Liver (tissue), 9 donors: ENCODE measurements around the gene ACYP2. TPM values are rescaled to one million over a fixed set of nuclear protein-coding genes. Genes with fewer than 3 reads are reported as not detected.

ENCODE experiments used
- DNase-seq: peaks from one replicate; pipeline ENCODE4 v3.0.0-alpha.2; 2017; ENCODE audit warnings: low spot score
- H3K27ac ChIP-seq, 2 donors: one replicate each; pipeline ENCODE4 v1.7.0; 2013; ENCODE audit warnings: inconsistent platforms in 2 of 2, low read length in 2 of 2, control low read depth in 1 of 2, low read depth in 1 of 2, mild to moderate bottlenecking in 1 of 2
- H3K27me3 ChIP-seq, 4 donors: one replicate each; pipeline versions ENCODE4 v1.6.1 to v1.7.0; 2013; ENCODE audit warnings: low read length in 3 of 4, inconsistent platforms in 1 of 4, mild to moderate bottlenecking in 1 of 4, moderate library complexity in 1 of 4; ENCODE audit not compliant: control insufficient read depth in 4 of 4, insufficient read depth in 4 of 4
- H3K36me3 ChIP-seq, 4 donors: one replicate each; pipeline versions ENCODE4 v1.6.1 to v1.7.0; 2013; ENCODE audit warnings: low read length in 3 of 4, mild to moderate bottlenecking in 3 of 4, low read depth in 1 of 4, moderate library complexity in 1 of 4; ENCODE audit not compliant: control insufficient read depth in 4 of 4, insufficient read depth in 3 of 4
- H3K4me1 ChIP-seq, 4 donors: one replicate each; pipeline versions ENCODE4 v1.6.1 to v1.7.0; 2013; ENCODE audit warnings: low read length in 3 of 4, mild to moderate bottlenecking in 3 of 4, moderate library complexity in 1 of 4; ENCODE audit not compliant: control insufficient read depth in 4 of 4, insufficient read depth in 4 of 4
- H3K4me3 ChIP-seq, 3 donors: one replicate each; pipeline versions ENCODE4 v1.6.1 to v1.7.0; 2013; ENCODE audit warnings: low read length in 3 of 3, control low read depth in 1 of 3, low read depth in 1 of 3, mild to moderate bottlenecking in 1 of 3
- H3K9ac ChIP-seq, 2 donors: one replicate each; pipeline ENCODE4 v1.7.0; 2013; ENCODE audit warnings: low read length in 2 of 2, mild to moderate bottlenecking in 2 of 2, moderate library complexity in 2 of 2, control low read depth in 1 of 2, low read depth in 1 of 2
- H3K9me3 ChIP-seq, 4 donors: one replicate each; pipeline versions ENCODE4 v1.6.1 to v1.7.0; 2013; ENCODE audit warnings: low read length in 3 of 4; ENCODE audit not compliant: control insufficient read depth in 4 of 4
- CTCF ChIP-seq: fragments of 150-350 bp; IDR thresholded peaks from 2 replicates; pipeline ENCODE4 v1.5.1; 2017; ENCODE audit warnings: improper control_type of control experiment, low read depth, low read length; ENCODE audit not compliant: missing input control
- EGR1 ChIP-seq, 2 donors: IDR thresholded peaks; 2 replicates each; pipeline ENCODE4 v1.6.1; 2016 to 2018; ENCODE audit warnings: antibody characterized with exemption in 2 of 2, low read depth in 2 of 2
- FOXA1 ChIP-seq: IDR thresholded peaks from 2 replicates; pipeline ENCODE4 v1.6.1; 2016; ENCODE audit warnings: antibody characterized with exemption
- HNF4A ChIP-seq, 2 donors: conservative IDR thresholded peaks; 2 replicates each; pipeline ENCODE4 v1.6.1; 2016; ENCODE audit warnings: antibody characterized with exemption in 2 of 2, mild to moderate bottlenecking in 2 of 2
- HNF4G ChIP-seq: IDR thresholded peaks from 2 replicates; pipeline ENCODE4 v1.6.1; 2016; ENCODE audit warnings: antibody characterized with exemption
- NR2F2 ChIP-seq: IDR thresholded peaks from 2 replicates; pipeline ENCODE4 v1.6.1; 2016; ENCODE audit warnings: antibody characterized with exemption
- RAD21 ChIP-seq, 2 donors: IDR thresholded peaks; 2 replicates each; pipeline ENCODE4 v1.6.1; 2016; ENCODE audit warnings: antibody characterized with exemption in 2 of 2, mild to moderate bottlenecking in 2 of 2
- RXRA ChIP-seq, 2 donors: IDR thresholded peaks; 2 replicates each; pipeline ENCODE4 v1.6.1; 2017 to 2018; ENCODE audit warnings: antibody characterized with exemption in 2 of 2, mild to moderate bottlenecking in 1 of 2
- SP1 ChIP-seq: IDR thresholded peaks from 2 replicates; pipeline ENCODE4 v1.6.1; 2018; ENCODE audit warnings: antibody characterized with exemption, mild to moderate bottlenecking
- TAF1 ChIP-seq: conservative IDR thresholded peaks from 2 replicates; pipeline ENCODE4 v1.6.1; 2016; ENCODE audit warnings: antibody characterized with exemption, mild to moderate bottlenecking
- YY1 ChIP-seq: IDR thresholded peaks from 2 replicates; pipeline ENCODE4 v1.6.1; 2016; ENCODE audit warnings: antibody characterized with exemption, mild to moderate bottlenecking
- WGBS: extraction: QIAGEN DNeasy Blood & Tissue Kit; methylation state at CpG from one replicate; pipeline ENCODE4 v1.1.7; 2013; 5-methylcytosine and 5-hydroxymethylcytosine counted together
- polyA plus RNA-seq, 2 donors: library from polyadenylated mRNA; stranded (reverse) in 1 of 2; unstranded in 1 of 2; fragments of 200-250 nt in 1 of 2; fragments of >200 nt in 1 of 2; fragmentation: Nextera tagmentation in 1 of 2; extraction: Ambion mirVana in 1 of 2; gene quantifications; one replicate each; pipeline versions ENCODE4 v1.2.1 to v1.2.3, GENCODE V29; 2013 to 2015
- total RNA-seq, 2 donors: library from RNA; depleted of rRNA; stranded (reverse); fragments of >200 nt; gene quantifications; one replicate each; pipeline ENCODE4 v1.2.3, GENCODE V29; 2014
- TF ChIP-seq, protein P1 (sequence below): IDR thresholded peaks from 2 replicates; pipeline ENCODE4 v1.6.1; 2016; ENCODE audit warnings: antibody characterized with exemption
- TF ChIP-seq, protein P2 (sequence below): IDR thresholded peaks from 2 replicates; pipeline ENCODE4 v1.6.1; 2016; ENCODE audit warnings: antibody characterized with exemption, mild to moderate bottlenecking
- donor health status: healthy.
- donor health status: healthy.
- donor health status: healthy.
- donor health status: healthy.
- donor health status: healthy.

Gene ACYP2
- total and polyA plus RNA-seq, 4 donors = 13.1 to 44.3 (median 15.4) TPM

GRCh38 chr2:54271843-54272627 lies 156.6 kb downstream of the ACYP2 start:
- no peak for TF ChIP-seq SP1
- TF ChIP-seq YY1 = no peak
- TF ChIP-seq HNF4G = no peak
- no peak for TF ChIP-seq RAD21 (IDR thresholded peaks at IDR 0.05)
- TF ChIP-seq CTCF = no peak
- TF ChIP-seq NR2F2 = no peak
- no peak for TF ChIP-seq RXRA (IDR thresholded peaks at IDR 0.05)
- no peak for TF ChIP-seq TAF1
- TF ChIP-seq FOXA1 = no peak
- TF ChIP-seq, protein P1, sequence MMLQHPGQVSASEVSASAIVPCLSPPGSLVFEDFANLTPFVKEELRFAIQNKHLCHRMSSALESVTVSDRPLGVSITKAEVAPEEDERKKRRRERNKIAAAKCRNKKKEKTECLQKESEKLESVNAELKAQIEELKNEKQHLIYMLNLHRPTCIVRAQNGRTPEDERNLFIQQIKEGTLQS = no peak
- 95% methylated on average over 6 of the region's 6 CpGs for WGBS
- no peaks in the 10 kb centered on the region for H3K9me3 ChIP-seq
- no peaks in the 10 kb centered on the region for H3K4me1 ChIP-seq
- H3K36me3 ChIP-seq = no peaks in the 10 kb centered on the region
- H3K27ac ChIP-seq = no peak overlapping the region
- no peaks in the 10 kb centered on the region for H3K27me3 ChIP-seq
- no peak overlapping the region for H3K9ac ChIP-seq
- DNase-seq = no peak
- no peak overlapping the region for H3K4me3 ChIP-seq

- TF ChIP-seq, protein P2, sequence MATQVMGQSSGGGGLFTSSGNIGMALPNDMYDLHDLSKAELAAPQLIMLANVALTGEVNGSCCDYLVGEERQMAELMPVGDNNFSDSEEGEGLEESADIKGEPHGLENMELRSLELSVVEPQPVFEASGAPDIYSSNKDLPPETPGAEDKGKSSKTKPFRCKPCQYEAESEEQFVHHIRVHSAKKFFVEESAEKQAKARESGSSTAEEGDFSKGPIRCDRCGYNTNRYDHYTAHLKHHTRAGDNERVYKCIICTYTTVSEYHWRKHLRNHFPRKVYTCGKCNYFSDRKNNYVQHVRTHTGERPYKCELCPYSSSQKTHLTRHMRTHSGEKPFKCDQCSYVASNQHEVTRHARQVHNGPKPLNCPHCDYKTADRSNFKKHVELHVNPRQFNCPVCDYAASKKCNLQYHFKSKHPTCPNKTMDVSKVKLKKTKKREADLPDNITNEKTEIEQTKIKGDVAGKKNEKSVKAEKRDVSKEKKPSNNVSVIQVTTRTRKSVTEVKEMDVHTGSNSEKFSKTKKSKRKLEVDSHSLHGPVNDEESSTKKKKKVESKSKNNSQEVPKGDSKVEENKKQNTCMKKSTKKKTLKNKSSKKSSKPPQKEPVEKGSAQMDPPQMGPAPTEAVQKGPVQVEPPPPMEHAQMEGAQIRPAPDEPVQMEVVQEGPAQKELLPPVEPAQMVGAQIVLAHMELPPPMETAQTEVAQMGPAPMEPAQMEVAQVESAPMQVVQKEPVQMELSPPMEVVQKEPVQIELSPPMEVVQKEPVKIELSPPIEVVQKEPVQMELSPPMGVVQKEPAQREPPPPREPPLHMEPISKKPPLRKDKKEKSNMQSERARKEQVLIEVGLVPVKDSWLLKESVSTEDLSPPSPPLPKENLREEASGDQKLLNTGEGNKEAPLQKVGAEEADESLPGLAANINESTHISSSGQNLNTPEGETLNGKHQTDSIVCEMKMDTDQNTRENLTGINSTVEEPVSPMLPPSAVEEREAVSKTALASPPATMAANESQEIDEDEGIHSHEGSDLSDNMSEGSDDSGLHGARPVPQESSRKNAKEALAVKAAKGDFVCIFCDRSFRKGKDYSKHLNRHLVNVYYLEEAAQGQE = no peak
- TF ChIP-seq HNF4A (conservative IDR thresholded peaks at IDR 0.05) (no peak), EGR1 (IDR thresholded peaks at IDR 0.05; ENCODE audit: low read depth in 2 of 2) (no peak), TAF1 (no peak), RAD21 (IDR thresholded peaks at IDR 0.05) (no peak)
- Histone ChIP-seq H3K9me3 (no peaks in the 10 kb centered on the region), H3K36me3 (no peaks in the 10 kb centered on the region), H3K27ac (no peak overlapping the region), H3K27me3 (no peaks in the 10 kb centered on the region), H3K4me3 (no peak overlapping the region), H3K4me1 (no peaks in the 10 kb centered on the region), H3K9ac (no peak overlapping the region)
- no peak for DNase-seq
- WGBS = 68% methylated on average over 1 of the region's 1 CpG
Measured at GRCh38 chr2:54274781-54275242, 159.4 kb downstream of the ACYP2 start.
